Medulla oblongata (tissue), 1 donor: ENCODE data around the gene FAR2.
"Not testable (repeated sequence)": the region's sequence is repeated elsewhere in the genome, so short reads cannot be mapped to it uniquely, and the experiment has no call there.

ENCODE experiments used
- DNase-seq: peaks from one replicate; pipeline ENCODE4 v3.0.0-alpha.2; 2015; ENCODE audit errors: extremely low spot score

The FAR2 gene

GRCh38 chr12:29148911-29149690 is at the start of gene FAR2:
Gene FAR2 (plus strand): TSS chr12:29149278. CDS start chr12:29270450, 121,172 bp downstream.
- DNase-seq = peak; percentile 40

DNA sequence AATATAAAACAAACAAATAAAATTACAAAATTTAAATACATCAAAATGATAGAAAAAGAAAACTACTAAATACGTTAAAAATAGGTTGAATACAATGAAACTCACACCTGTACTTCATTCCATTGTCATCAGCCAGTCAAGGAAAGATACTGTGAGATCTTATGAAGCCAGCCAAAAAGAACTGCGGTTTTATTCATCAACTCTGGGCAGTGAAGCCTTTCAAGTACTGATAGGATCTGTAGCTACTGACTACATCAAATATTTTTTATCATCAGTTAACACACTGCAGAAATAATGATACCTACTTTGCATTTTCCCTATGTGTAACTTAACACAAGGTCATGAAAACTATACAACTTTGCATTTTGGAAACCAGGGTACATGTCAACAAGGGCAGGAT is 46.3 kb upstream of the FAR2 start:
- no peak for DNase-seq

- DNase-seq = peak; percentile 45
These were observed 45.5 kb upstream of the FAR2 start for GRCh38 chr12:29103539-29103974.

DNA sequence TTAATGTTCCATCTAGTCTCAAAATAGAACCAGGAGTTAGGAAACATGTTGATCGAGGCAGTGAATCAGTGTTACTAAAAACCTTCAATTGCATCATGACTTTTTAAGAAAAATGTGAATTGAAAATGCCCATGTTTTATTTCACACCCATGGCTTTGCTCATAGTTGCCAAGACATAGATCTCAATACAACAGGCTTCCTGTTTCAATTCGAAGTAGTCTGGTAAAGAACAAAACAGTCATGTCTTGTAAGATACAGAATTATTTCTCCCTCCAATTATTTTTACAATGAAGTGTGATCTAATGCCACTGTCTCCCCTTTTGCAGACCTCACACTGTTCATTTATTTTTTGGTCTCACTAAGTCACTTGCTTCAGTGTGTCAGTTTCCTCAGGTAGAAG is 44.6 kb upstream of the FAR2 start:
- DNase-seq = no peak

GRCh38 chr12:29110506-29111442 is 38.3 kb upstream of the FAR2 start:
- DNase-seq = no peak

DNA sequence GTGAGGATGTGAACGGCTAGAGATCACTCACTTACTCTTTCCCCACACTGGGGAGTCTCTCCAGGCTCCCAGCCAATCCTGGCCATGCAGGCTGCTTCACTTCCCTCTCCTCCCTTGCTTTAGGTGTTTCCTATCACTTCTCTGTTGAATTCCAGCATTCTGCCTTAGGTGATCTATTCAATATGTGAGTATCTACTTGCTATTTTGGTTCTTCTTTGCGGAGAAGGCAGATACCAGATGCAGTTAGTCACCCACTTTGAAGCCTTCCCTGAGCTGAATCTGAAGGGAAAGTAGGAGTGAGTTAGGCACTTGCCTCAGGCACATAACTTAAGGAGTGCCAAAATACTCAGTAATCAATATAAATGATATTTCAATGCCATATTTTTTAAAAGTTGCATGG is 36.0 kb upstream of the FAR2 start:
- DNase-seq = no peak

DNA sequence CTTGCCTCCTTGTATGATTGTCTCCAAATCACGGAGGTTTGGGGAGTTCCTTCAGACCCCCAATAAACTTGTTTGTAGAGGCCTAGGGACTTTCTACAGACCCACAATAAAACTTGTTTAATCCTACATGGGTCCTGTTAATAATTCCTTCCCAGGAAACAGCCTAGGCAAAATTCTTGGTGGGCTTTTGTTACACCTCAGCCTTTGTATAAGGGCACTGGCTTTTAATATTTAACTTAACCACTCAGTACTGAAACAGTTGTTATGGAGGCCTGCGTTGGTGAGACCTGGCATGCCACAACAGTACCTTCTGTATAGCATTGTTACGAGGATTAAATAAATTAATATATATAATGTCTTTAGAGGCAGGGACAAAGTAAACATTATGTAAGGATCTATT is 32.7 kb upstream of the FAR2 start:
- no peak for DNase-seq

GRCh38 chr12:29131539-29131938 is 17.5 kb upstream of the FAR2 start:
- peak; percentile 33 for DNase-seq

DNA sequence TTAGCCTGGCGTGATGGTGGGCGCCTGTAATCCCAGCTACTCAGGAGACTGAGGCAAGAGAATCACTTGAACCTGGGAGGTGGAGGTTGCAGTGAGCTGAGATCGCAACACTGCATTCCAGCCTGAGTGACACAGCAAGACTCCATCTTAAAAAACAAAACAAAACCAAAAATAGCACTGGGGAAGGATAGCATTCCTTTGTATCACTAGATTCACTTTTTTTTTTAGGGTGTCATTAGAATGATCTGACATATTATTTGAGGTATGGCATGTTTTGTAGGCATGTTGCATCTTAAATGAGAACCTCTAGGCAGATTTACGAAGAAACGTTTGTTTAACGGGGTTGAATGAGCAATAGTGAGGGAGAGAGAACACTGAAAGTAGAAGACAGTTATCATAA is 16.8 kb upstream of the FAR2 start:
- DNase-seq = no peak

DNA sequence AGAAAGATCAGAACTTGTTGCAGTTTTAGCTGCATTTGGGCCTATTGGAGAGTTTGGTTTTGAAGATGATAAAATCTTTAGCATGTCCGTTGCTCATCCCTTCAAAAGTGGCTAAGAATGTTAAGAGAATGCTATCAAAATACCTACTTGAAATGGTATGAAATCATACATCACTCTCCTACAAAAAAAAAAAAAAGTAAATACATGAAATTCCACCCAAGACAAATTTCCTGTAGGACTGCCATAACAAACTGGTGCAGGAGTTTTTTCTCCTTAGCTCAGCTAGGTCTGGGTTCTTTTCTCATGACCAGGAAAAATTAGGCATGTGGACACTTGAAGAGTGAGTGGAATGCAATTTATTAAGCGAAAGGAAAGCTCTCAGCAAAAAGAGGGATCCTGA is 15.9 kb upstream of the FAR2 start:
- DNase-seq = no peak

DNA sequence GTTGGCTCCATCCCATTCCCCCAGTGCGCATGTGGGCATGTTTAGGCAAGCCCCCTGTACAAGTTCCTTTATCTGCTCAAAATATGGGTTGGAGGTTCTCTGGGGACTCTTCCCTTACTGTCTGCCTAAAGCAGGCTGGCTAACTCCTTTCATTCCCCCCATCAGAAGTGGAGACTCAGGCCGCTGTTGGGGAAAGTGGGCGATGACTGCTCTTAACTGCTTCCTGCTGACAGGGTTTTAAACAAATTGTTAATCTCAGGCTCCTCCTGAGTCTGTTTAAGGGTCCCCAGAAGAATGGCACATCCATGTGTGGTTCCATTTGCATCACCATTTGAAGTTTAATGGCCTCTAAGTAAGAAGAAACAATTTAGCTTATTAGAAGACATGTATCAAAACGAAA is 15.4 kb upstream of the FAR2 start:
- no peak for DNase-seq

DNA sequence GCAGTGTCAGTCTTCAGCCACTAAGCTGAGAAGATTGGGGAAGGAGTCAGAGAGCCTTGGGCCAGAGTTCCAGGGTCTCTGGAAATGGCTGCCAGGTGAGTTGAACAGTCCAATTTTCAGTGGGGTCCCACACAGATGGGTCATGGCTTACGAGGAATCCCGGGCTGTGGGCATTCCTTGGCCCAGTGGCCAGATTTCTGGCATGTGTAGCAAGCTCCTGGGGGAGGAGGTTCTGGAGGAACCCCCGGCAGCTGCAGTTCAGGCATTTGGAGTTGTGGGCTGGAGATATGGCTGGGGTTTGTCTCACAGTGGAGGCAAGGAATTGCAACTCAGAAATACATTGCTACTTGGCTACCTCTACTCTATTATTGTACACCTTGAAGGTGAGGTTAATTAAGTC is 10.8 kb upstream of the FAR2 start:
- DNase-seq = not testable (repeated sequence)

GRCh38 chr12:29138855-29139254 is 10.2 kb upstream of the FAR2 start:
- not testable (repeated sequence) for DNase-seq

DNA sequence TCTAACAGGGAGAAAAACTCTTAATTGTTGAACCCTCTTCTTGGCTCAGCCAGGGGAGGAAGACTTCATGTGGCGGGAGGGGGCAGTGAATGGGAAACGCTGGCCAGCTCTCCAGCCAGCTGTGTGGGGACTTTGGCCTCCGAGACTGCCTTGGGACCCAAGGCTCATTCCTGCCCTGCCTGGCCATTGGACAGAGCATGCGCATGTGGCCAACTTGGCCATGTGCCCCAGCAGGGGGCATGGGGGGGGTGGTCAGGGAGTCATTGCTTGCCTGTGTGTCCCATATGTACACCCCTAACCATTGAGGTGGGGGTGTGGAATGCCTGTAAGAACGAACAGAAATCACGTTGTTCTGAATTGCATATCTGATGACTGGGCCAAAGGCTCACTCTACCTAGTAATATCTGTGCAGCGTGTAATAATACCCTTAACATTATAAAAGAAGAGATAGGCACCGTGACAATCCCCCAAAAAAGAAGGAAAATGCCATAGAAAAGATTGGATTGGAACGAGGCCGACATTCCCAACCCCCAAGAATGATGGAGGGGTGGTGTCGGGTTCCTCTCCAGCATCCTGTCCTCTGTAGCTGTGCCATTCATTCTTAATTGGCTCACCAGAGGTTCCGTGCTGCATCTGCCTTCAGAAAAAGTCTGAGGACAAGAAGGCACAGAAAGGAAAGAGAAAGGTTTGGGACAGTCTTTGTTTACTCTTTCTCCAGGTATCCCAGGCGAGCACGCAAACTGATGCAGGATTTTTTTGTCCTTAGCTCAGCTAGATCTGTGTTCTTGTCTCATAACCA is 3.5 kb upstream of the FAR2 start:
- no peak for DNase-seq

DNA sequence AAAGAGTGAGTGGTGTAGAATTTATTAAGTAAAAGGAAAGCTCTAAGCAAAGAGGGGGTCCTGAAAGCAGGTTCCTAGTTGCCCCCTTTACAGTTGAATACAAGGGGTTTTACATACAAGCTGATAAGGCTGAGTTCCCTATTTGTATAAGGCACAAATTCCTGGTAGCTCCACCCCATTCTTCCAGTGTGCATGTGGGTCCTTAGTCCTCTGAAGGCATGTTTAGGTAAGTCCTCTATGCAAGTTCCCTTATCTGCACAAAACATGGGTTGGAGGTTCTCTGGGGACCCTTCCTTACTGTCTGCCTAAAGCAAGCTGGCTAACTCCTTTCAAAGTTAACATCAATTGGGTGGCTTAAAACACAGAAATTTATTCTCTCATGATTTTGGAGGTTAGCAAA is 2.9 kb upstream of the FAR2 start:
- no peak for DNase-seq

DNA sequence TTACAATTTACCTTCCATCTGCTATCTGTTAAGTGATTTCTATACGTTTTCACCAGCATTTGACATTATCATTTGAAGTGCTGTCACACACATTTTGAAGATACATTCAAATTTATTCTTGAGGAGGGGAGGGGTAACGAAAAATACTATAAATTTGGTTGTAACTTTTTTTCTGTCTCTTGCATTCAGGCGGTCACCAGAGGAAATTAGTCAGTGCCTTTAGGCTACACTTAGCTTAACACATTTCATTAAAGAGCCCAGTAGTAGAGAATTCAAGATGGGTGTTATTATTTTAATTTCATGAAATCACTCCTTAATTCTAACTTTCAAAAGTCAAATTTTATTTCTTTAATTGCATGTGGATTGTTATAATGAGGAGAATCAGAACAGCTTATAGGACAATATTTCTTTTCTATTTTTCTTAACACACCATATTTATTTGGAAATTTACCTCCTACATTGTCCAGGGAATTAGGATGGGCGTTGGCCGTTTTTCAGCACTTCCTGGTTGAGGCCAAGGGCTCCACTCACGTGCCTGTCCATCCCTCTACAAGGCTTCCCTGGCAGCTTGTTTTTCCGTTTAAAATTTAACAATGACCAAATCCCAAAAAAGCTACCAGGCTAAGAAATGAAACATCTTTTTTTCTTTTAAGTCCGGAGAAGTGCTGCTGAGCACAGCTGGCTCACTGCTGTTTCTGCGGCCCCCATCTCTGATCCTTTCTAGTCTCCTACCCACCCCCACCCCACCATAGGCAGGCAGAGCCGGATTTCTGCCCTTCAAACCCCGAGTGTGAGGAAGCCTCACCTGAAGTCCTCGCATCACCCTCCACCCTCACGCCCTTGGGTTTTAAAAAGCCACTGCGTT is 1.1 kb upstream of the FAR2 start:
- DNase-seq = peak; percentile 31

DNA sequence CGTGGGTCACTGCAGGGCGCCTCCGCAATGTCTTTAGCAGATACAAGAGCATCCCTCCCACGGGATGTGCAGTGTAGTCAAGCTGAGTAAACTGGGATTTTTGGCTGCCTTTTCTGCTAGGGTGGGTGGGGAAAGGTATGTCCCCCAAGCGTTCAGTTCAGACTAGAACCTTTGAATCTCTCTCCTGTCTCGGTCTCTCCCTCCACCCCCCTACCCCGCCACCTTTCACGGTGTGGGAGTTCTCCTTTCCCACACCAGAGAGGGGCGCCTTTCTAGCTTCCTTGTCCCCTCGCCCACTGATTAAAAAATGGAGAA is 525 bp upstream of the FAR2 start:
- DNase-seq = peak; percentile 21

GRCh38 chr12:29149691-29150281 is 708 bp downstream of the FAR2 start:
- no peak for DNase-seq

DNA sequence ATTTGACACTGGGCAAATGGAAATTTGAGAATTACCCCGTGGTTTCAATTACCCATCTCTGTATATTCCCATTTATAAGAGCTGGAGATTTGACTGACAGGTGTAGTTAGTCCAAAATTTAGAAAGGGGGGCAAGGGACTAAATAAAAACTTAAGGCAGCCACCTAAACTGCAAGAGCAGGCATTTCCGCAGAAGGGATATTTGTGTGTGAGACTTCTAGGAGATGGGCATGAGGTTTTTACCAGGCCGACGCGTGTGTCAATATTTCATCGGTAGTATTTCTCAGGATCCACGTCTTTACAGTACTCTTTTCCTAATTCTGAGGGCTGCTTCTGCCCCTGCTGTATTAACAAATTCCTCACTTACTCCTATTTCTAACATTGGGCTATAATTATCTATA is 1.4 kb downstream of the FAR2 start:
- DNase-seq = no peak

GRCh38 chr12:29152223-29152868 is 3.3 kb downstream of the FAR2 start:
- peak; percentile 37 for DNase-seq
